ENCODE data around the gene ERAP2.

- TF ChIP-seq CTCF (IDR thresholded peaks at IDR 0.05): no peak
- TF ChIP-seq POLR2AphosphoS5 (IDR thresholded peaks at IDR 0.05): no peak
- no peak for TF ChIP-seq POLR2A (IDR thresholded peaks at IDR 0.05)
- no peak for TF ChIP-seq EP300 (IDR thresholded peaks at IDR 0.05)
These were observed 17.0 kb downstream of the ERAP2 start for GRCh38 chr5:96893342-96893741.
